ENCODE measurements around the gene FAM124B. TPM values are rescaled to one million over a fixed set of nuclear protein-coding genes. Genes with fewer than 3 reads are reported as not detected.

Gene FAM124B
- total RNA-seq, 1 experiment from 2014 or later: 0.83 TPM

GRCh38 chr2:224393157-224393872 is 8.6 kb downstream of the FAM124B start:
- Histone ChIP-seq H3K79me2 (ENCODE audit: insufficient read depth, low read length) (no peaks in the 10 kb centered on the region), H3K4ac (ENCODE audit: low read depth, low read length) (no peak overlapping the region), H2BK120ac (ENCODE audit: low read depth, low read length, poor library complexity, severe bottlenecking) (no peak overlapping the region), H2BK5ac (ENCODE audit: insufficient read length, low read length) (no peak overlapping the region), H2BK12ac (ENCODE audit: insufficient read length, low read depth, low read length) (no peak overlapping the region), H4K20me1 (ENCODE audit: control insufficient read depth, insufficient read depth, insufficient read length) (no peaks in the 10 kb centered on the region), H2AK5ac (ENCODE audit: insufficient read length, low read length) (no peak overlapping the region), H3K79me1 (ENCODE audit: insufficient read depth, low read depth, low read length, poor library complexity, severe bottlenecking) (no peaks in the 10 kb centered on the region), H3K23ac (ENCODE audit: insufficient read length, low read depth, low read length) (no peak overlapping the region), H3K27ac (ENCODE audit: insufficient read length, low read depth, low read length) (no peak overlapping the region), H4K8ac (replicated peaks; ENCODE audit: insufficient read length, low read depth, low read length) (no peak overlapping the region), H3K9me3 (ENCODE audit: control insufficient read depth, low read depth, low read length) (no peaks in the 10 kb centered on the region), H3K23me2 (ENCODE audit: insufficient read length, low read depth, low read length, poor library complexity, severe bottlenecking) (no peaks in the 10 kb centered on the region), H2AFZ (ENCODE audit: low read length) (no peak overlapping the region), H4K5ac (ENCODE audit: insufficient read length, low read depth, low read length) (no peak overlapping the region), H3K14ac (ENCODE audit: insufficient read depth, low read length) (no peak overlapping the region), H4K91ac (ENCODE audit: insufficient read length, low read depth, low read length) (no peak overlapping the region), H3K27me3 (ENCODE audit: insufficient read depth, low read length) (no peaks in the 10 kb centered on the region), H3K4me1 (ENCODE audit: insufficient read depth, low read length) (no peaks in the 10 kb centered on the region), H2BK20ac (ENCODE audit: low read depth, low read length, poor library complexity, severe bottlenecking) (no peak overlapping the region), H2BK15ac (ENCODE audit: low read depth, low read length) (no peak overlapping the region), H3K18ac (ENCODE audit: insufficient read length, low read depth, low read length) (no peak overlapping the region), H3T11ph (ENCODE audit: low read length) (no peak overlapping the region), H3K9ac (ENCODE audit: extremely low read depth, insufficient read length, low read length) (no peak overlapping the region), H3K56ac (ENCODE audit: insufficient read length, low read depth, low read length) (no peak overlapping the region), H3K4me2 (ENCODE audit: insufficient read depth, insufficient read length, low read length) (no peak overlapping the region)
- peaks cover 2% of the 10 kb centered on the region; the same call in 1 of the 2 replicates for H3K27me3 Mint-ChIP-seq (ENCODE audit: low read depth)
- no peak overlapping the region for H3K27ac Mint-ChIP-seq
- peaks cover 0 to 5% of the 10 kb centered on the region in 2 experiments; a peak in 1 of 4 replicates for H3K4me1 Mint-ChIP-seq
- H3K9me3 Mint-ChIP-seq: peaks cover 5 to 6% of the 10 kb centered on the region in 2 experiments; a peak in 3 of 5 replicates
- H3K4me3 Mint-ChIP-seq: no peak overlapping the region
- DNase-seq: no peak
- H3K36me3 Mint-ChIP-seq (ENCODE audit: insufficient read depth in 1 of 3, low read depth in 3 of 3): peaks cover 0 to 11% (median 10%) of the 10 kb centered on the region in 3 experiments; a peak in 5 of 7 replicates
- WGBS (ENCODE audit: extremely low coverage, insufficient read length, low lambda C conversion rate): no CpG with 5 or more reads among the region's 3 CpGs
- no peak for TF ChIP-seq CTCF (conservative IDR thresholded peaks at IDR 0.05)
